Measurements from ENCODE around the gene KLHDC10.
"Not testable (repeated sequence)": the region's sequence is repeated elsewhere in the genome, so short reads cannot be mapped to it uniquely, and the experiment has no call there.

The KLHDC10 gene

DNA sequence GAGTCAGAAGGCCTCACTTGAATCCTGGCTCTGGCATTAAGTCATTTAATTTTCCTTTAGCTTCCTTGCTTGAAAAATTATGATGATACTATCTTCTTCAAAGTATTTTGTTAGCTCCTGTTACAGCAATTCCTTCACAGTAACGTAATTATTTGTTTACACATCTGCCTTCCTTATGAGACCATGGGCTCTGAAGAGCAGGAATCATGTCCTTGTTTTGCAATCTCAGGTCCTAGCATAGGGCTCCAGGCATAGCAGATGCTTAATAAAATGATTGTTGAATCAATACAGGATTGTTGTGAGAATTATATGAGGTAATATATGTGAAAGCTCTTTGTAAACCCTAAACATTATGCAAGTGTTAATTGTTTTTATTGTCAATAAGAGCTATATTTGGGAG lies 25.5 kb downstream of the KLHDC10 start:
- Mint-ChIP-seq H3K4me1 (peaks cover 10% of the 10 kb centered on the region), H3K9me3 (no peaks in the 10 kb centered on the region), H3K27me3 (no peaks in the 10 kb centered on the region), H3K27ac (no peak overlapping the region), H3K4me3 (no peak overlapping the region)
- ATAC-seq (no peak), DNase-seq (no peak)

DNA sequence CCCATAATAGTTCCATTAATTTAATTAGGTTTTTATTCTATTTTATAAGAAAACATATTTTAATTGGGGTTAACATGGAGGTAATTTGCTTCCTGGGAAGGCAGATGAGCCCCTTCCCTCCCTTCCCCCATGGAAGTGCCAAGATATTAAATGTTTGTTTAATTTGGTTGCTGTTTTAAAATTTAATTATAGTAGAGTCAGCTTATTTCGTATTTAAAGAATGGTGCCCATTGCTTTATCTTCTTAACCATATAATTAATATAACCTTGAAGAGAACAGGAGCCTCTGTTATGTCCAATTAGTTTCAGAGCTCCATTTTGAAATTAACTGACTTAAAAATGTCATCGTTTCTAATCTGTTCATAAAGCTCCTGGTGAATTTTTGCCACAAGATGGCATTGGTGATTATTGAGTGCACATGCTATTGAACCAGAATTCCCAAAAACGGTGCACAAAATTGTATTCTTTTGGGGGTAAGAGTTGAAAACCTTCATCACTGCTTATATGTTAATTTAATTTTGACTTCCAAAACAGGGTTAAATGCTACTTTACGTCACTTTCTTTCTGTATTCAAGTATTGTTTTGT lies 26.0 kb downstream of the KLHDC10 start:
- Mint-ChIP-seq H3K27ac (no peak overlapping the region), H3K4me3 (no peak overlapping the region), H3K9me3 (no peaks in the 10 kb centered on the region), H3K4me1 (peaks cover 9% of the 10 kb centered on the region), H3K27me3 (no peaks in the 10 kb centered on the region)
- DNase-seq (no peak), ATAC-seq (no peak)

DNA sequence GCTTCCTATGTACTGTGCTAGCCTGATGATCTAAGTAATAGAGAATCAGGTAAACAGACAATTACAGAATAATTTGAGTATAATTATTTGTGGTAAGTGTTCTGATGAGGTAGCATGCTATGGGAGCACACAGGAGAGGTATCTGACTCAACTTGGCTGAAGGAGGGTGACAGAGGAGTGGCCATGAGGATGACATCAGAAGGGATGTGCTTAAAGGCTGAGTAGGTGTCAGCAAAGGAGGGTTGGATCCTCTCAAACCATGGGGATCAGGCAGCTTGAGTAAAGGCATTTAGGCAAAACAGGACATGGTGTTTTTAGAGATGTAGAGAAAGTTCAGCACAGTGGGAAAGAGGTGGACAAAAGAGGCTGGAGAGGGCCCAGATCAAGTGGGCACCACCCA lies 29.0 kb downstream of the KLHDC10 start:
- no peak for DNase-seq
- H3K4me3 Mint-ChIP-seq = no peak overlapping the region
- H3K4me1 Mint-ChIP-seq = no peaks in the 10 kb centered on the region
- ATAC-seq = no peak
- H3K27me3 Mint-ChIP-seq = no peaks in the 10 kb centered on the region
- H3K9me3 Mint-ChIP-seq = no peaks in the 10 kb centered on the region
- no peak overlapping the region for H3K27ac Mint-ChIP-seq

DNA sequence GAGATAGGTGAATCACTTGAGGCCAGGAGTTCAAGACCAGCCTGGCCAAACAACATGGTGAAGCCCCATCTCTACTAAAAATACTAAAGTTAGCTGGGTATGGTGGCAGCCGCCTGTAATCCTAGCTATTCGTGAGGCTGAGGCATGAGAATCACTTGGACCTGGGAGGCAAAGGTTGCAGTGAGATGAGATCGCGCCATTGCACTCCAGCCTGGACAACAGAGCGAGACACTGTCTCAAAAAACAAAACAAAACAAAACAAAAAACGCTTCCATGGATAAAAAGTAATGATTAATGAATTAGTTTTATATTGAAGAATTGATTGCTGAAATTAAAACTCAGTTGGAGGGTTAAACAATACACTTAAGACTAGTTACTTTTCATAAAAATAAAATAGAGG lies 32.3 kb downstream of the KLHDC10 start:
- no peak for DNase-seq
- Mint-ChIP-seq H3K27ac (peak overlapping the region in 1 of 2 donors; percentile 9), H3K4me3 (no peak overlapping the region), H3K27me3 (no peaks in the 10 kb centered on the region), H3K9me3 (no peaks in the 10 kb centered on the region), H3K4me1 (no peaks in the 10 kb centered on the region)
- ATAC-seq = no peak

DNA sequence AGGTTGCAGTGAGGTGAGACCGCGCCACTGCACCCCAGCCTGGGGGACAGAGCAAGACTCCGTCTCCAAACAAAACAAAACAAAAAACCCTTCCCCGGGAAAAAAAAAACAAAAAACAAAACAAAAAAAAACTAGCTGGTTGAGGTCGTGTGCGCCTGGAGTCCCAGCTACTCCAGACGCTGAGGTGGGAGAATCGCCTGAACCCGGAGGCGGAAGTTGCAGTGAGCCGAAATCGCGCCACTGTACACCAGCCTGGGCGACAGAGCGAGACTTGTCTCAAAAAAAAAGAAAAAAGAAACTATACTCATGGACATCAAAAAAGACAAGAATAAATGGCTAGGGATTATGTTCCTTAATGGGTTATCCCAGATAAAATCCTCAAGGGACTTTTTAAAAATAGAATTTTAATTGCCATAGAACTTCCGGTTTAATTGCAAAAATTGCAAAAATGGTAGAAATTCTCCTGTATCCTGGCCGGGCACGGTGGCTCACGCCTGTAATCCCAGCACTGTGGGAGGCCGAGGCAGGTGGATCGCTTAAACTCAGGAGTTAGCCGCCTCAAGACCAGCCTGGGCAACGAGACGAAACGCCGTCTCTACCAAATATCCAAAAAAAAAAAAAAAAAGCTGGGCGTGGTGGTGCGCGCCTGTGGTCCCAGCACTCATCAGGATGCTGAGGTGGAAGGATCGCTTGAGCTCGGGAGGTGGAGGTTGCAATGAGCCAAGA lies 37.8 kb downstream of the KLHDC10 start:
- Mint-ChIP-seq H3K4me1 (no peaks in the 10 kb centered on the region), H3K4me3 (peak overlapping the region in 1 of 2 donors; percentile 9), H3K9me3 (no peaks in the 10 kb centered on the region), H3K27me3 (no peaks in the 10 kb centered on the region), H3K27ac (peak overlapping the region in 1 of 2 donors; percentile 42)
- ATAC-seq (no peak), DNase-seq (no peak)

DNA sequence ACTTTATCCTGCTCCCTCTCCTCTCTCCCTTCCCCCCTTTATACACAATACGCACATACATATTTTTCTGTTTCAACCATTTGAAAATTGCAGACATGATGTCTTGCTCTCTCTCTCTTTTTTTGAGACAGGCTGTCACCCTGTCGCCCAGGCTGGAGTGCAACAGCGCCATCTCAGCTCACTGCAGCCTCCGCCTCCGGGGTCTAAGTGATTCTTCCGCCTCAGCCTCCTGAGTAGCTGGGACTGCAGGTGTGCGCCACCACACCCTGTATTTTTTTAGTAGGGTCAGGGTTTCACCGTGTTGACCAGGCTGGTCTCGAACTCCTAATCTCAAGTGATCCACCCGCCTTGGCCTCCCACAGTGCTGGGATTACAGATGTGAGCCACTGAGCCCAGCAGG lies 38.5 kb downstream of the KLHDC10 start:
- Mint-ChIP-seq H3K4me3 (no peak overlapping the region), H3K9me3 (no peaks in the 10 kb centered on the region), H3K27ac (no peak overlapping the region), H3K4me1 (no peaks in the 10 kb centered on the region), H3K27me3 (no peaks in the 10 kb centered on the region)
- ATAC-seq (no peak), DNase-seq (no peak)

DNA sequence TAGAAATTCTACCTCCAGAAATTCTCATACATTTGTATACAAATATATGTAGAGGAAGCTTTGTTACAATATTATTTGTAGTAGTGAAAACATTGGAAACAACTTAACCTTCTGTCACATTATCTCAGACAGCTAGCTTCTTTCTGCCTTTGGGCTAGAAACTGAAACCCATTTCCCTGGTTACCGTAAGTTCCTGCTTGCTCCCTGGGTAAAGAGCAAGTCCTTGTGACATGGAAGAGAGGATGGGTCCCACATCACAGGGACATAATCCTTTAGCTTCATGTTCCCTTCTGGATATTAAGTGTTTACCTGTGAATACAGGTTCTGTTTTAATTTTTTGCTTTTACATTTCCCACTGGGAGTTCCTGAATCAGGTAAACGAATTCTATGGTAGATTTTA lies 41.8 kb downstream of the KLHDC10 start:
- H3K27ac Mint-ChIP-seq = peak overlapping the region in 1 of 2 donors; percentile 43
- H3K27me3 Mint-ChIP-seq = no peaks in the 10 kb centered on the region
- ATAC-seq (no peak), DNase-seq (no peak)
- no peaks in the 10 kb centered on the region for H3K9me3 Mint-ChIP-seq
- no peaks in the 10 kb centered on the region for H3K4me1 Mint-ChIP-seq
- H3K4me3 Mint-ChIP-seq = no peak overlapping the region

DNA sequence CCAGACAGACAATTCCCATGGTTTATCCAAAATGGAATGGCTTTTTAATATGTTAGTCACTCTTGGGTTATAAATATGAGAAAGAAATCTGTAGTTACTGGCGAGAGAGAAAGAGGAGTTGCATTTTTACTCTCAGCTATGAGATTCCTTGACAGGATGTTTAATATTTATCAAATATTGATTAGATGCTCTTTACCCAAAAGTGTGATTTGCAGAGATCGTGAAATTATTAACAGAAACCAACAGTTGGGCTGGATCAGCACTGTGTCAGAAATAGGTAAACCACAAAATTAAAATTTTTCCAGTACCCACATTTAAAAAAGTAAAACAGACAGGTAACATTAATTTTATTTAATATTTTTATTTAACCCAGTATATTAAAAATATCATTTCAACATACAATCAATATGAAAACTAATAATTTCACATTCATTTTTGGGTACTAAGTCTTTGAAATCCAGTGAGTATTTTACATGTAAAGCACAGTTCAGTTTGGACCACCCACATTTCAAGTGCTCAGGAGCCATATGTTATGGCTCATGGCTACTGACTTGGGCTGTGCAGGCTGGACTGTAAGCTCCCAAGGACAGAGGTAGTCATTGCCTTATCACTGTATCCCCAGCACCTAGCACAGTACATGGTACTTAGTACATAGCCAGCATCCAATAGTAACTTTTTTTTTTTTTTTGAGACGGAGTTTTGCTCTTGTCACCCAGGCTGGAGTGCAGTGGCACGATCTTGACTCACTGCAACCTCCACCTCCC lies 42.5 kb downstream of the KLHDC10 start:
- Mint-ChIP-seq H3K9me3 (no peaks in the 10 kb centered on the region), H3K27ac (peak overlapping the region in 1 of 2 donors; percentile 27), H3K4me1 (no peaks in the 10 kb centered on the region), H3K27me3 (no peaks in the 10 kb centered on the region), H3K4me3 (no peak overlapping the region)
- DNase-seq (no peak), ATAC-seq (no peak)

DNA sequence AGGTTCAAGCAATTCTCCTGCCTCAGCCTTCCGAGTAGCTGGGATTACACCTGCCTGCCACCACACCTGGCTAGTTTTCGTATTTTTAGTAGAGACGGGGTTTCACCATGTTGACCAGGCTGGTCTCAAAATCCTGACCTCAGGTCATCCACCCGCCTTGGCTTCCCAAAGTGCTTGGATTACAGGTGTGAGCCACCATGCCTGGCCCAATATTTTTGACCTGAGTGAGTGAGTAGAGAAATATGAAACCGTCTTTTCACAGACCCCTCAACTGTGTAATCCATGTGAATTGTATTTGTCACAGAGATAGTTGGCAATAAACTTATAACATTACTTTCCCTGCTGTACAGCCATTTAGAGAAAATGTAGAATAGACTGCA lies 43.1 kb downstream of the KLHDC10 start:
- not testable (repeated sequence) for H3K27ac Mint-ChIP-seq, H3K27me3 Mint-ChIP-seq, H3K4me3 Mint-ChIP-seq

DNA sequence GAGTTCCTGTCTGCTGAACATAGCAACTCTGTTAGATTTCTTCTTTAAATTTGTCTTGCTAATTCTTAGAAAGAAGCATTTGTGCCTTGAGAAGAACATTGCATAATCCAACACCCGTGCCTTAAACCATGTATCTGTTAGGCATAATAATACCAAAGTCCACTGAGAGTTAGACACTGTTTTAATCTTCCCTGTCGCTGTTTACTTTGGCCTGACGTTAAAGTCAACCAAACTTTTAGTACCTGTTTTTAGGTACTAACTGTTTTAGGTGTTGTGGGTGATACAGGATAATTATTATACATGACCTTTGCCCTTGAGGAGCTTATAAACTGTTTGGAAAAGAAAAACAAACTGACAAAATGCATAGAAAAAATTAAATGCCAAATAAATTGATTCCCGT lies 43.6 kb downstream of the KLHDC10 start:
- no peaks in the 10 kb centered on the region for H3K4me1 Mint-ChIP-seq
- no peak overlapping the region for H3K27ac Mint-ChIP-seq
- no peaks in the 10 kb centered on the region for H3K27me3 Mint-ChIP-seq
- H3K4me3 Mint-ChIP-seq = no peak overlapping the region
- DNase-seq (no peak), ATAC-seq (no peak)
- no peaks in the 10 kb centered on the region for H3K9me3 Mint-ChIP-seq

More for the DNA sequence above, 43.1 kb downstream of the KLHDC10 start:
- H3K4me1 Mint-ChIP-seq, ATAC-seq, H3K9me3 Mint-ChIP-seq, DNase-seq: not testable (repeated sequence)

DNA sequence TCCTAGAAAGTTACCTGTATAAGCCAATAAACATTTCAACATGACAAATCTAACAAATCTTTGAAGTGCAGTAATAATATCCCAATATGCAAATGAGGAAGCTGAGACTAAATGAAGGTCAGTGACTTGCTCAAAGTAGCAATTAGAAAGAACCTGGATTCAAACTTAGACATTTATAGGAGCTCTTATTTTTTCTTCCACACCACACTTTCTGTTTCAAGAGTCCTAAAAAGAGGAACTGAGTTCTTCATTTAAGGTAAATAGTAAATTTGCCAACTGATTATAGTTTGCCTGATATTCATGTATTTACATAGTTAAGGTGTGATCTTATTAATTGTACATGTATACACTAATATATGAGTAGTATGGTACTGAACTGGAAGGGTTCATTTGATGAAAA lies 44.0 kb downstream of the KLHDC10 start:
- Mint-ChIP-seq H3K4me1 (no peaks in the 10 kb centered on the region), H3K27me3 (no peaks in the 10 kb centered on the region), H3K4me3 (no peak overlapping the region), H3K27ac (no peak overlapping the region), H3K9me3 (no peaks in the 10 kb centered on the region)
- ATAC-seq = no peak
- DNase-seq = no peak

DNA sequence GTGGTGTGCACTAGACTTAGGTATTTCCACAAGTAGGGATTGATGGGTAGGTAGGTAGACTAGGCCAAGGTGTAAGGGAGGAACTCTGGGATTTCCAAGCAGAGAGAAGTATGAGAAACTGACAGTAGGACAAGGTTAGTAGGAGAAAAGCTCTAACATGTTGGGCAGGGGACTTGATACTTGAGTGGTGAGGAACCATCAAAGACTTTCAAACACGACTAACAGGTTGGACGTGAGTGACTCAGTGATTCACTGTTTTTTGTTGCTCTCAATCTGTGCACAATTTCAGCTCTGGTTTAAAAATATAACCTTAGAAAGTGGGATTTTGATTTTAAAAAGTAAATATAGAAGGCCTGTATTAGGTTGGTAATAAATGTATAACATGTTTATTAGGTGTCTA lies 44.4 kb downstream of the KLHDC10 start:
- no peak for ATAC-seq
- H3K4me1 Mint-ChIP-seq = no peaks in the 10 kb centered on the region
- no peak overlapping the region for H3K27ac Mint-ChIP-seq
- H3K4me3 Mint-ChIP-seq = no peak overlapping the region
- DNase-seq = no peak
- no peaks in the 10 kb centered on the region for H3K27me3 Mint-ChIP-seq
- H3K9me3 Mint-ChIP-seq = no peaks in the 10 kb centered on the region

DNA sequence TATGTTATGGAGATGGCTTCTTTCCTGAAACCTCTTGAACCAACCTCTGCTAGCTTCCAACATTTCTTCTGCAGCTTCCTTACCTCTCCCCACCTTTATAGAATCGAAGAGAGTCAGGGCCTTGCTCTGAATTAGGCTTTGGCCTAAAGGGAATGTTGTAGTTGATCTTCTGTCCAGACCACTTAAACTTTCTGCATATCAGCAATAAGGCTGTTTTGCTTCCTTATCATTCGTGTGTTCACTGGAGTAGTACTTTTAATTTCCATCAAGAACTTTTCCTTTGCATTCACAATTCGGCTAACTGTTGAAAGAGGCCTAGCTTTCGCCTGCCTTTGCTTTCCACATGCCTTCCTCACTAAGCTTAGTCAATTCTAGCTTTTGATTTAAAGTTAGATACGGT lies 48.0 kb downstream of the KLHDC10 start:
- H3K4me1 Mint-ChIP-seq = peaks cover 6% of the 10 kb centered on the region
- DNase-seq = no peak
- no peaks in the 10 kb centered on the region for H3K9me3 Mint-ChIP-seq
- H3K27ac Mint-ChIP-seq = no peak overlapping the region
- H3K4me3 Mint-ChIP-seq = no peak overlapping the region
- no peak for ATAC-seq
- H3K27me3 Mint-ChIP-seq = no peaks in the 10 kb centered on the region

DNA sequence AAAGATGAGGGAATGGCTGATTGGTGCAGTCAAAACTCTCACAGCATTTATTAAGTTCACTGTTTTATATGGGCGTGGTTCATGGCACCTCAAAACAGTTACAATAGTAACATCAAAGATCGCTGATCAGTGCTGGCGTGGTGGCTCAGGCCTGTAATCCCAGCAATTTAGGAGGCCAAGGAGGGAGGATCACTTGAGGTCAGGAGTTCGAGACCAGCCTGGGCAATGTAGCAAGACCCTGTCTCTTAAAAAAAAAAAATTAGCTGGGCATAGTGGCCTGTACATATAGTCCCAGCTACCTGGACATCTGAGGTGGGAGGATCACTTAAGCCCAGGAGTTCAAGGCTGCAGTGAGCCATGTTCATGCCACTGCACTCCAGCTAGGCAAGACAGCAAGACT lies 48.5 kb downstream of the KLHDC10 start:
- no peak for DNase-seq
- H3K4me3 Mint-ChIP-seq = no peak overlapping the region
- H3K27me3 Mint-ChIP-seq = no peaks in the 10 kb centered on the region
- H3K9me3 Mint-ChIP-seq = no peaks in the 10 kb centered on the region
- H3K27ac Mint-ChIP-seq = no peak overlapping the region
- ATAC-seq = no peak
- H3K4me1 Mint-ChIP-seq = peaks cover 6% of the 10 kb centered on the region

DNA sequence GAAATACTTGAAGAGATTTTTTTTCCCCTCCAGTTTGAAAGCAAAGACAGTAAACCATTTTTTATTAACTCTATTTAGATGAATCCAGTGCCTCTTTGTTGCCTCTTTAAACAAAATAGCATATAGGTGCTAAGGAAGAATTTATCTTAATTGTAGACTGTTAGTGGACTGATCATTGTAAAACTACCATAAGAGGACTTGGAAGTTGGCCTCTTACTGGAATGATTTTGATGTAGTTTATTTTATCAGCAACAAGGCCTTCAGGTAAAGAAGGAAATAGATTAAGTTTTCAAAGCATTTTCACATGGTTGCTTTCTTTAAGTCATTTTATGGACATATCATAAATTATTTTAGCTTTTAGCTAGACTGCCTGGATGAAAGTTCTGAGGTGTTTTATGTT lies 53.2 kb downstream of the KLHDC10 start:
- no peak overlapping the region for H3K4me3 Mint-ChIP-seq
- H3K27me3 Mint-ChIP-seq = no peaks in the 10 kb centered on the region
- DNase-seq = no peak
- H3K27ac Mint-ChIP-seq = no peak overlapping the region
- peaks cover 6% of the 10 kb centered on the region for H3K4me1 Mint-ChIP-seq
- no peak for ATAC-seq
- no peaks in the 10 kb centered on the region for H3K9me3 Mint-ChIP-seq

DNA sequence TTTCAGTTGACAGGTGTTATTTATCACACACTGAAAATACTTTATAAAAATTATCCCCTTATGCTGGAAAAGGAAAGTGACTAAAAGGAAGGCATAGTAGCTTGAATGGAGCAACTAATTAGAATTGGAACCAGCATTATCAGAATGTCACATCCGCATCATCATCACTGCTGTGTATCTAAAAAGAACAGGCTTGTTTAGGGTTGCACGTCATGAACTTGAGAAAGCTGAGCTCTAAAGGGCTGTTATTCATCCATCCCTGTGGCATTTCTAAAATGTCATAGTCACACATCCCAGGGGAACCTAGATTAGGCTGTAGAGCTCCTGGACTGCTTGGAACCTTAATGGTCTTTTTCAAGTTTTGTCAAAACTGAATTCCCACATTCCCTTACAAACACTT lies 54.4 kb downstream of the KLHDC10 start:
- ATAC-seq = no peak
- no peak for DNase-seq
- Mint-ChIP-seq H3K9me3 (no peaks in the 10 kb centered on the region), H3K4me3 (no peak overlapping the region), H3K4me1 (peaks cover 6% of the 10 kb centered on the region), H3K27me3 (no peaks in the 10 kb centered on the region), H3K27ac (no peak overlapping the region)

Data from stimulated activated naive CD8-positive, alpha-beta T cell treated with anti-CD3 and anti-CD28 coated beads, Interleukin-15, amount 100 ng/mL, for 72 hours (primary cell).